ENCODE measurements around the gene BPIFB3. TPM values are rescaled to one million over a fixed set of nuclear protein-coding genes. Genes with fewer than 3 reads are reported as not detected.

Gene BPIFB3
- total RNA-seq, 1 experiment from 2014 or later = not detected

DNA sequence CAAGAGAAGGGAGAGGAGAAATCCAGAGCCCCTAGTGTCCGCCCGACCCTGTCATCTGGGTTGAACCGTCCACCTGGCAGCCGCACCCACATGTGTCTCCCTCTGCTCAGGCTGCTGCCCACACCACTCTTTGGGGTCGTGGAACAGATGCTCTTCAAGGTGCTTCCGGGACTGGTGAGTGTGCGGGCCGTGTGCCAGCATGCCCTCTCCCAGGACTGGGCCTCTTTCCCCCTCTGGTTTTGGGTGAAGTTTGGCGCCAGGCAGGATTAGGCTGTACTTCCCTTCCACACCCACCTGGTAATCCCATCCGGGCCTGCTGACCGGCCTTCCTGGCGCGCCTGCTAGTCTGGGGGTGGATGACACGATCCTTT lies 7.9 kb downstream of the BPIFB3 start:
- POLR2A ChIA-PET = no interaction called here

DNA sequence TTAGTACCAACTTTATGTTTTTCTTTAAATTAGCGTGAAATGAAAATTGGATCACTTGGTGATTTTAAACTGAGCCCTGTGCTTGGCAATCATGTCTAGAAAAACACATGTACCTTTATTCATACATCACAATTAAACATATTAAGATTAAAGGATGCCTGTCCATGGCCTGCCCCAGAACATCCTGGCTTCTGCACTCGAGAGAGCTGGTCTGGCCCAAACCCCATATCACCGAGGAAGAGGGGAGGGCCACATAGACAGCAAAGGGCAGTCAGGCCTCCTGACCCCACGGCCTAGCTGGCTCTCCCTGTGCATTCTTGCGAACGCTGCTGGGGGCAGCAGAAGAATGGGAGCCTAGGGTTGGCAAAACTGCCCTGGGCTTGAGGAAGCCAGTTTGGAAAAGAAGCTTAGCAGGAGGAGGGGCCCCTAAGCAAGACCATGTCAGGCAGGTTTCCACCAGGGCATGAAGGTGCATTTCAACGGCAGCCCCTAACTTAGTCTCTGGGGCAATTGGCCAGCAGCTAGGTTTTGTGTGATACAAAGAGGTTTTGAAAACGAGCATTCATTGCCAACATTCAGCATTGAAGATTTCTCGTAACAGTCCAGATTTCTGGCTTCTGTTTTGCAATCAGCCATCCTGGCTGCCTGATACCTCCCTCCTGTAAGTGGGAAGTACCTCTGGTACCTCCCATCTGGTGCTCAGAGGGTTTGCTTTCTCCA lies 8.6 kb downstream of the BPIFB3 start:
- CTCF ChIA-PET = no interaction called here
- in situ Hi-C loops (cut with HindIII; ENCODE audit: low pct_unique_long_range_greater_than_20kb, low sequenced_read_pairs) (no loop called here), intact Hi-C loops (cut with micrococcal nuclease; ENCODE audit: unreplicated experiment) (no loop called here)
- Histone ChIP-seq H3K27ac (ENCODE audit: low read length) (no peak overlapping the region), H3K4me1 (ENCODE audit: control insufficient read depth, insufficient read depth, low read length) (no peaks in the 10 kb centered on the region), H3K4me3 (ENCODE audit: low read depth in 2 of 2, low read length in 2 of 2) (no peak overlapping the region), H3K9me3 (ENCODE audit: control insufficient read depth, insufficient read depth, low read depth, low read length) (no peaks in the 10 kb centered on the region), H3K36me3 (ENCODE audit: control insufficient read depth, insufficient read depth, low read length) (no peaks in the 10 kb centered on the region), H3K27me3 (ENCODE audit: control insufficient read depth, insufficient read depth, low read length) (no peaks in the 10 kb centered on the region)
- POLR2A ChIA-PET = no interaction called here
- no TSS peak for BruUV-seq (replicated peaks)
- ATAC-seq (no peak), DNase-seq (ENCODE audit: low read depth, low spot score) (no peak)
- TF ChIP-seq, protein P1, sequence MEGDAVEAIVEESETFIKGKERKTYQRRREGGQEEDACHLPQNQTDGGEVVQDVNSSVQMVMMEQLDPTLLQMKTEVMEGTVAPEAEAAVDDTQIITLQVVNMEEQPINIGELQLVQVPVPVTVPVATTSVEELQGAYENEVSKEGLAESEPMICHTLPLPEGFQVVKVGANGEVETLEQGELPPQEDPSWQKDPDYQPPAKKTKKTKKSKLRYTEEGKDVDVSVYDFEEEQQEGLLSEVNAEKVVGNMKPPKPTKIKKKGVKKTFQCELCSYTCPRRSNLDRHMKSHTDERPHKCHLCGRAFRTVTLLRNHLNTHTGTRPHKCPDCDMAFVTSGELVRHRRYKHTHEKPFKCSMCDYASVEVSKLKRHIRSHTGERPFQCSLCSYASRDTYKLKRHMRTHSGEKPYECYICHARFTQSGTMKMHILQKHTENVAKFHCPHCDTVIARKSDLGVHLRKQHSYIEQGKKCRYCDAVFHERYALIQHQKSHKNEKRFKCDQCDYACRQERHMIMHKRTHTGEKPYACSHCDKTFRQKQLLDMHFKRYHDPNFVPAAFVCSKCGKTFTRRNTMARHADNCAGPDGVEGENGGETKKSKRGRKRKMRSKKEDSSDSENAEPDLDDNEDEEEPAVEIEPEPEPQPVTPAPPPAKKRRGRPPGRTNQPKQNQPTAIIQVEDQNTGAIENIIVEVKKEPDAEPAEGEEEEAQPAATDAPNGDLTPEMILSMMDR (IDR thresholded peaks at IDR 0.05) = no peak
- TF ChIP-seq REST (IDR thresholded peaks at IDR 0.05; ENCODE audit: insufficient read depth in 1 of 2, low read depth in 2 of 2, low read length in 1 of 2) = no peak
- TF ChIP-seq SIN3A (IDR thresholded peaks at IDR 0.05; ENCODE audit: borderline replicate concordance, insufficient read depth, low read depth, low read length) = no peak
- TF ChIP-seq TCF7L2 (IDR thresholded peaks at IDR 0.05; ENCODE audit: low read depth, low read length) = no peak
- TF ChIP-seq POLR2AphosphoS5 (IDR thresholded peaks at IDR 0.05; ENCODE audit: low read depth, low read length) = no peak

More for the DNA sequence above, 7.9 kb downstream of the BPIFB3 start:
- no peaks in the 10 kb centered on the region for H3K4me1 ChIP-seq (ENCODE audit: control insufficient read depth, insufficient read depth, low read length)
- no peaks in the 10 kb centered on the region for H3K27me3 ChIP-seq (ENCODE audit: control insufficient read depth, insufficient read depth, low read length)
- DNase-seq (ENCODE audit: low read depth, low spot score) (no peak), ATAC-seq (no peak)
- CTCF ChIA-PET = no interaction called here
- no TSS peak for BruUV-seq (replicated peaks)
- intact Hi-C loops (cut with micrococcal nuclease; ENCODE audit: unreplicated experiment) (no loop called here), in situ Hi-C loops (cut with HindIII; ENCODE audit: low pct_unique_long_range_greater_than_20kb, low sequenced_read_pairs) (no loop called here)
- TF ChIP-seq POLR2AphosphoS5 (IDR thresholded peaks at IDR 0.05; ENCODE audit: low read depth, low read length) (no peak), REST (IDR thresholded peaks at IDR 0.05; ENCODE audit: insufficient read depth in 1 of 2, low read depth in 2 of 2, low read length in 1 of 2) (no peak), SIN3A (IDR thresholded peaks at IDR 0.05; ENCODE audit: borderline replicate concordance, insufficient read depth, low read depth, low read length) (no peak), TCF7L2 (IDR thresholded peaks at IDR 0.05; ENCODE audit: low read depth, low read length) (no peak)
- TF ChIP-seq, protein P1 (IDR thresholded peaks at IDR 0.05) = no peak
- no peak overlapping the region for H3K4me3 ChIP-seq (ENCODE audit: low read depth in 2 of 2, low read length in 2 of 2)
- no peak overlapping the region for H3K27ac ChIP-seq (ENCODE audit: low read length)
- H3K36me3 ChIP-seq (ENCODE audit: control insufficient read depth, insufficient read depth, low read length) = no peaks in the 10 kb centered on the region
- H3K9me3 ChIP-seq (ENCODE audit: control insufficient read depth, insufficient read depth, low read depth, low read length) = no peaks in the 10 kb centered on the region

All from Panc1 (cell line).